ENCODE measurements around the gene NDST1.

GRCh38 chr5:150500905-150501304 is 7.0 kb upstream of the NDST1 start:
- TF ChIP-seq CTCF (IDR thresholded peaks at IDR 0.05; ENCODE audit: low read length) (no peak), EZH2 (IDR thresholded peaks at IDR 0.05; ENCODE audit: borderline replicate concordance, low read length) (no peak)
